Retinal pigment epithelial cell (primary cell): ENCODE results near the gene CBFB.

Experiments
- DNase-seq: peaks from one replicate; pipeline ENCODE4 v3.0.0-alpha.2; 2010; ENCODE audit warnings: low read depth
- H3K4me3 ChIP-seq: 2 replicates; pipeline ENCODE4 v1.5.1; 2011; ENCODE audit warnings: mild to moderate bottlenecking, low read length, control low read depth, moderate library complexity
- CTCF ChIP-seq: conservative IDR thresholded peaks from 2 replicates; pipeline ENCODE4 v1.5.1; 2011; ENCODE audit warnings: low read depth, low read length, control low read depth, inconsistent platforms

Gene CBFB

GRCh38 chr16:66996324-66996982 is 32.5 kb upstream of the CBFB start:
- TF ChIP-seq CTCF: no peak
- DNase-seq: peak; percentile 11
- H3K4me3 ChIP-seq: no peak overlapping the region

- no peak overlapping the region for H3K4me3 ChIP-seq
- TF ChIP-seq CTCF: no peak
- no peak for DNase-seq
Measured at GRCh38 chr16:66996983-66997358, 32.0 kb upstream of the CBFB start.

DNA sequence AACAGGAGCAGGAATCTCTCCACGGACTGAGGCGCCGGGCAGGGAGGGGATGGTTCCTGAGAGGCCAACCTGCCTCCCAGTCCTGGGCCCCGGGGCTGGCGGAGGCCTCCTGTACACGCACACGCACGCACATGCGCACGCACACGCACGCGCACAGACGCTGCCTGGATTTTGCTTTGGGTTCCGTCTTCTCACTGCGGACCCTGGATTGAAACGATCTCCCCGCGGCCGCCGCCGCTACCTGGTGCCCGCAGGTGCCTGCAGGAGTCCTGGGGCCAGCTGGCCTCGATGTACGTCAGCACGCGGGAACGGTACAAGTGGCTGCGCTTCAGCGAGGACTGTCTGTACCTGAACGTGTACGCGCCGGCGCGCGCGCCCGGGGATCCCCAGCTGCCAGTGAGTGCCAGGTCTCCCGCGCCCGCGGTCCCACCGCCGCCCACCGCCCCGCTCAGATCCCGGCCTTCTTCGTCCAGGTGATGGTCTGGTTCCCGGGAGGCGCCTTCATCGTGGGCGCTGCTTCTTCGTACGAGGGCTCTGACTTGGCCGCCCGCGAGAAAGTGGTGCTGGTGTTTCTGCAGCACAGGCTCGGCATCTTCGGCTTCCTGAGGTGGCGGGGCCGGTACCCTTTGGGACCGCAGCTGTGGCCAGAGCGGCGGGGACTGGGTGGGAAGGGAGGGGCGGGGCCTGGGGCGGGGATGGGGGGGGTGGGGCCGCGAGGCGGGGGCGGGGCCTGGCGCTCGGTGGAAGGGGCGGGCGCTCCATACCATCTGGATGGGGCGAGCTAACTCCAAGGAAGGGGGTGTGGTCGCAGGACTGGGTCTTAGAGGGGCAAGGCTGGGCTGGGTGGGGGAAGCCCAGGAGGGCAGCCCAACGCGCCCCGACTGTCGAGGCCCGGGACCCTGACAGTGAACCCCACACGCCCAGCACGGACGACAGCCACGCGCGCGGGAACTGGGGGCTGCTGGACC is 28.3 kb upstream of the CBFB start:
- no peak for DNase-seq
- TF ChIP-seq CTCF: no peak
- peak overlapping the region; percentile 51 for H3K4me3 ChIP-seq

- DNase-seq: no peak
- TF ChIP-seq CTCF: no peak
- H3K4me3 ChIP-seq: no peak overlapping the region
Measured at GRCh38 chr16:67001726-67002125, 27.2 kb upstream of the CBFB start.

- H3K4me3 ChIP-seq: no peak overlapping the region
- TF ChIP-seq CTCF: no peak
- DNase-seq: no peak
Measured at GRCh38 chr16:67006930-67007658, 21.9 kb upstream of the CBFB start.

GRCh38 chr16:67009158-67009557 is 19.8 kb upstream of the CBFB start:
- no peak for TF ChIP-seq CTCF
- H3K4me3 ChIP-seq: no peak overlapping the region
- no peak for DNase-seq
